Peyer's patch (tissue), 4 donors: ENCODE measurements around the gene ZFHX3. TPM values are rescaled to one million over a fixed set of nuclear protein-coding genes. Genes with fewer than 3 reads are reported as not detected.

Experiments
- DNase-seq, 3 donors: peaks; one replicate each; pipeline ENCODE4 v3.0.0-alpha.2; 2017 to 2019
- H3K27ac ChIP-seq, 4 donors: fragments of 200-600 bp; sonication (generic); one replicate each; pipeline ENCODE4 v1.5.1; 2016 to 2019
- H3K27me3 ChIP-seq, 2 donors: fragments of 200-600 bp; sonication (generic); one replicate each; pipeline ENCODE4 v1.5.1; 2019
- H3K36me3 ChIP-seq, 3 donors: fragments of 200-600 bp; sonication (generic); one replicate each; pipeline ENCODE4 v1.5.1; 2016 to 2019
- H3K4me1 ChIP-seq, 4 donors: fragments of 200-600 bp; sonication (generic); one replicate each; pipeline ENCODE4 v1.5.1; 2016 to 2019
- H3K4me3 ChIP-seq, 4 donors: fragments of 200-600 bp; sonication (generic); 1 replicate in 3 of 4; 2 replicates in 1 of 4; pipeline ENCODE4 v1.5.1; 2016 to 2019; ENCODE audit warnings: mild to moderate bottlenecking in 1 of 4
- H3K9me3 ChIP-seq, 4 donors: fragments of 200-600 bp; sonication (generic); one replicate each; pipeline ENCODE4 v1.5.1; 2016 to 2019; ENCODE audit warnings: mild to moderate bottlenecking in 1 of 4
- POLR2A ChIP-seq, 2 donors: fragments of 450-650 bp; IDR thresholded peaks; one replicate each; pipeline ENCODE4 v1.5.1; 2017; ENCODE audit warnings: antibody characterized with exemption in 2 of 2, mild to moderate bottlenecking in 2 of 2, moderate library complexity in 2 of 2
- total RNA-seq, 4 donors: library from RNA; depleted of rRNA; stranded (reverse); fragments of >200 nt; gene quantifications; one replicate each; pipeline ENCODE4 v1.1.0, GENCODE V29; 2016
- TF ChIP-seq, protein P1 (sequence below), 6 experiments: fragments of 450-650 bp in 4 of 6; fragments of 200-600 bp in 2 of 6; sonication (generic) in 1 of 6; IDR thresholded peaks; one replicate each; pipeline ENCODE4 v1.5.1; 2017 to 2019; ENCODE audit warnings: antibody characterized with exemption in 6 of 6, mild to moderate bottlenecking in 3 of 6, moderate library complexity in 1 of 6

ZFHX3 gene
- total RNA-seq, 4 donors from 2014 or later = 6.3 to 39.6 (median 14.6) TPM

DNA sequence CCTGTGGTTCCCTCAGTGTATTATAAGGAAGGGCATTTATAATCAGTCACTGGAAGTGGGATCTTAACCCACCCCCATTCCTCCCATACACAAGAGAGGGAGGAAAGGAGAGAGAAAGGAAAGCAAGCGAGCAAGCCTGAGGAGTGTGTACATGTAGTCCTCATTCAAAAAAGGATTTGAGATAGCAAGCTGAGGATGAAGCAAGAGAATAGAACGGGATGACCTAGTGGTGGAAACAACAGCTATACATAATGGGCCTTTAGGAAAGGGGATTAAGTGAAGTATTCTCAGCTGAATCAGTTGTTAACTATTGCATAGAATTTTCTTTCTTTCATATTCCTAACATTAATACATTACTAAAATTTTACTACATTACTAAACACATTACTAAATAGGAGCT lies 281.4 kb downstream of the ZFHX3 start:
- TF ChIP-seq POLR2A (IDR thresholded peaks at IDR 0.05) = no peak
- TF ChIP-seq, protein P1, sequence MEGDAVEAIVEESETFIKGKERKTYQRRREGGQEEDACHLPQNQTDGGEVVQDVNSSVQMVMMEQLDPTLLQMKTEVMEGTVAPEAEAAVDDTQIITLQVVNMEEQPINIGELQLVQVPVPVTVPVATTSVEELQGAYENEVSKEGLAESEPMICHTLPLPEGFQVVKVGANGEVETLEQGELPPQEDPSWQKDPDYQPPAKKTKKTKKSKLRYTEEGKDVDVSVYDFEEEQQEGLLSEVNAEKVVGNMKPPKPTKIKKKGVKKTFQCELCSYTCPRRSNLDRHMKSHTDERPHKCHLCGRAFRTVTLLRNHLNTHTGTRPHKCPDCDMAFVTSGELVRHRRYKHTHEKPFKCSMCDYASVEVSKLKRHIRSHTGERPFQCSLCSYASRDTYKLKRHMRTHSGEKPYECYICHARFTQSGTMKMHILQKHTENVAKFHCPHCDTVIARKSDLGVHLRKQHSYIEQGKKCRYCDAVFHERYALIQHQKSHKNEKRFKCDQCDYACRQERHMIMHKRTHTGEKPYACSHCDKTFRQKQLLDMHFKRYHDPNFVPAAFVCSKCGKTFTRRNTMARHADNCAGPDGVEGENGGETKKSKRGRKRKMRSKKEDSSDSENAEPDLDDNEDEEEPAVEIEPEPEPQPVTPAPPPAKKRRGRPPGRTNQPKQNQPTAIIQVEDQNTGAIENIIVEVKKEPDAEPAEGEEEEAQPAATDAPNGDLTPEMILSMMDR (IDR thresholded peaks at IDR 0.05) = no peak
- Histone ChIP-seq H3K27me3 (no peaks in the 10 kb centered on the region), H3K27ac (no peak overlapping the region), H3K4me1 (no peaks in the 10 kb centered on the region), H3K4me3 (no peak overlapping the region), H3K9me3 (no peaks in the 10 kb centered on the region), H3K36me3 (no peaks in the 10 kb centered on the region)
- DNase-seq = no peak

DNA sequence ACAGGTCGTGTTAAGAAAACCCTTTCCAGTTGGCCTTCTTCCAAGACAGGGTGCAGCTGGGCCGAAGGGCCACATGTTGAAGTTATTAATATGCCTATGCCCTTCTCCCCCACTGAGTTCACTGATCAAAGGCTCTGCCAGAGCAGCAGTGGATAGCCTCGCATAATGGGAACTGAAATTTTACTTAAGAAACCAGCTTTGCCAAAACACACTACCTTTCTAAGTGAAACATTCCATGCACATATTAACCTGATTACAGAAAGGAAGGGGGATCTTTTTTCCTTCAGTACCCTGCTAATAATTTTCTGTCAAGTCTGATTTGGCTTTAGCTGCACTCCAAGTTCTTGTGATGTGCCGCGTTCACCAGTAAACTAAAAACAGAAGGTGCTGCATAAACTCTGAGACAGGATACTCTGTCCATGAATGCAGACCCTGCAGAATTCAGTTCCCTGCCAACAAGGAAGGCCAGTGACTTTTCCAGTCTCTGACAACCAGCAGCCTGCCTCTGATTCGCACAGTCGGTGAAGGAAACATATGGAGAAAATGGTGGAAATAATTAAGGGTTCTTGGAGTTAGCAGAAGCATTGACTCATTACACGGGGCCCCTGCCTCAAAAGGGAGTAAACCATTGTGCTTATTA lies 283.8 kb downstream of the ZFHX3 start:
- DNase-seq = no peak
- TF ChIP-seq, protein P1 (IDR thresholded peaks at IDR 0.05) = no peak
- TF ChIP-seq POLR2A (IDR thresholded peaks at IDR 0.05) = no peak
- H3K4me3 ChIP-seq = no peak overlapping the region

DNA sequence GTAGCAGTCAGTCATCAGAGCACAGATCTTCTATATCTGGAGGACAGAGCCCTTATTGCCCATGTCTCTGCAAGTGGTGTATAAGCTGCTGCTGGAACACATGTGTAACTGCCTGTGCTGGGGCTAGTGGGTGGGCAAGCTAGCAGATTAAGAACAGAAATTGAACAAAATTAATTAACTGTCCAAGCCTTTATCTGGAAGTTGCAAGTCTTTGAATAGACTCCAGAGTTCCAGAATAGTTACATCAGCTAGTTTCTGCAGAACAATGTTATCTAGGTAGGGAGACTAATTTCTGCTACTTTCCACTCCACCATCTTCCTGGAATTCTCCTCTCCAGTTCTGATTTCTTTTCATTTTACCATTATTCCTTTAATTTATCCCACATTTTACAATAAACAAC lies 287.3 kb downstream of the ZFHX3 start:
- TF ChIP-seq, protein P1 (IDR thresholded peaks at IDR 0.05) = no peak
- no peak for TF ChIP-seq POLR2A (IDR thresholded peaks at IDR 0.05)
- H3K4me3 ChIP-seq = no peak overlapping the region
- no peaks in the 10 kb centered on the region for H3K36me3 ChIP-seq
- no peaks in the 10 kb centered on the region for H3K9me3 ChIP-seq
- DNase-seq = no peak
- no peak overlapping the region for H3K27ac ChIP-seq
- no peaks in the 10 kb centered on the region for H3K4me1 ChIP-seq
- no peaks in the 10 kb centered on the region for H3K27me3 ChIP-seq

More for the DNA sequence above, 283.8 kb downstream of the ZFHX3 start:
- H3K27ac ChIP-seq = no peak overlapping the region
- no peaks in the 10 kb centered on the region for H3K27me3 ChIP-seq
- no peaks in the 10 kb centered on the region for H3K36me3 ChIP-seq
- no peaks in the 10 kb centered on the region for H3K9me3 ChIP-seq
- H3K4me1 ChIP-seq = no peaks in the 10 kb centered on the region

DNA sequence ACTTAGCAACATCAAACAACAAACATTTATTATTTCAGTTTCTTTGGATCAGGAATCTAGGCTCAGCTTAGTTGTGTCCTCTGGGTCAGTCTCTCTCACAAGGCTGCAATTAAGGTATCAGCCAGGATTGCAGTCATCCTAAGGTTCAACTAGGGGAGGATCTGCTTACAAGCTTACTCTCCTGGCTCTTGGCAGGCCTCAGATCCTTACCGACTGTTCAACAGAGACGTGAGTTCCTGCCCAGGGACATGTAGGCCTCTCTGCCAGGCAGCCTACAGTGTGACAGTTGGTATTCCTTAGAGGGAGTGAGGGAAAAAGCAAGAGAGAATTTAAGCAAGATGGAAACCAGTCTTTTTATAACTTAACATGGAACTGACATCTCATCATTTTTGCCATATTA lies 294.0 kb downstream of the ZFHX3 start:
- TF ChIP-seq, protein P1 (IDR thresholded peaks at IDR 0.05) = no peak
- TF ChIP-seq POLR2A (IDR thresholded peaks at IDR 0.05) = no peak
- Histone ChIP-seq H3K9me3 (no peaks in the 10 kb centered on the region), H3K4me1 (no peaks in the 10 kb centered on the region), H3K4me3 (no peak overlapping the region), H3K27ac (no peak overlapping the region), H3K36me3 (no peaks in the 10 kb centered on the region), H3K27me3 (no peaks in the 10 kb centered on the region)
- DNase-seq = no peak

DNA sequence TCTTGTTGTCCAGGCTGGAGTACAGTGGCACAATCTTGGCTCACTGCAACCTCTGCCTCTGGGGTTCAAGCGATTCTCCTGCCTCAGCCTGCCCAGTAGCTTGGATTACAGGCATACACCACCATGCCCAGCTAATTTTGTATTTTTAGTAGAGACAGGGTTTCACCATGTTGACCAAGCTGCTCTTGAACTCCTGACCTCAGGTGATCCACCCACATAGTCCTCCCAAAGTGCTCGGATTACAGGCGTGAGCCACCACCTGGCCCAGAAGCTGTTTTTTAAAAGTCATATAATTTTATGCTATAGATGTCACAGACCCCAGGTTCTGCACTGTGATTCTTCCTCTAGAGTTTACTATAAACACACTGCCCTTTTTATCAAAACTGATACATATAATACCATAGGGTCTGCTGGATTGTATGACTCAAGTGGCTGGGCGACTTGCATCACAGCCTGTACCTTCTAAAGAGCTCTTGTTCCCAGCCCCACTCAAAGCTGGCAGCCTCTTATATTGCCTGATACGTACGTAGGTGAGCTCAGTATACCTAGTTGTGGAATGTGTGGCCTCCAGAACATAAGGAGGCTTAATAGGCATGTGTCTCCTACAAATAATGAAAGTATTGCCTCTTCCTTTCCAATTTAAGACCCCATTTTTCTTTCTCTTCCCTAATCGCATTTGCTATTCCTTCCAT lies 295.8 kb downstream of the ZFHX3 start:
- no peaks in the 10 kb centered on the region for H3K4me1 ChIP-seq
- H3K27ac ChIP-seq = no peak overlapping the region
- H3K36me3 ChIP-seq = no peaks in the 10 kb centered on the region
- TF ChIP-seq, protein P1 (IDR thresholded peaks at IDR 0.05) = no peak
- no peak for TF ChIP-seq POLR2A (IDR thresholded peaks at IDR 0.05)
- no peak overlapping the region for H3K4me3 ChIP-seq
- no peaks in the 10 kb centered on the region for H3K27me3 ChIP-seq
- no peaks in the 10 kb centered on the region for H3K9me3 ChIP-seq
- DNase-seq = no peak
